Measurements from ENCODE around the gene KIAA1549.

DNA sequence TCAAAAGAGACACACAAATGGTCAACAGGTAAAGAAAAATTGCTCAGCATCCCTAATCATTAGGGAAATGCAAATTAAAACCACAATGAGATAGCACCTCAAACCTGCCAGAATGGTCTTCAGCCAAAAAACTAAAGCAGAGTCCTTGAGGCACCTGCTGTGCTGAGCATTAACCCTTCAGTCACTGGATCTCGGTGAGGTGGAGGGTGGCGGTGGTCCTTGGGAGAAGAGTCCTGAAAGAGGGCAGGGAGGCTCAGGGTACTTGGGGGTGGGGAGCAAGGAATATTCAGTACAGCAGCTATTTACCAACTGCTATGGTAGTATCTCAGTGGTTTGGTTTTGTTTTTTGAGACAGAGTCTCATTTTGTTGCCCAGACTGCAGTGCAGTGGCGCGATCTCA is 7.1 kb downstream of the KIAA1549 start:
- TF ChIP-seq EZH2 (IDR thresholded peaks at IDR 0.05) = no peak
- no peak for TF ChIP-seq POLR2AphosphoS5 (IDR thresholded peaks at IDR 0.05; ENCODE audit: borderline replicate concordance, low read depth, low read length)
- TF ChIP-seq FOXP2 (optimal IDR thresholded peaks at IDR 0.05; ENCODE audit: control extremely low read depth, extremely low read length, insufficient read depth) = no peak
